ENCODE measurements around the gene TRIP13.
"Not testable (repeated sequence)": the region's sequence is repeated elsewhere in the genome, so short reads cannot be mapped to it uniquely, and the experiment has no call there.

The TRIP13 gene

GRCh38 chr5:876398-877365 lies 16.0 kb upstream of the TRIP13 start:
- DNase-seq = no peak

GRCh38 chr5:878125-878524 lies 14.6 kb upstream of the TRIP13 start:
- DNase-seq = no peak

- DNase-seq = not testable (repeated sequence)
These were observed 14.0 kb upstream of the TRIP13 start for GRCh38 chr5:878677-879076.

GRCh38 chr5:880816-881550 lies 11.7 kb upstream of the TRIP13 start:
- no peak for DNase-seq

GRCh38 chr5:881551-881935 lies 11.1 kb upstream of the TRIP13 start:
- DNase-seq = no peak

GRCh38 chr5:882253-883183 lies 10.2 kb upstream of the TRIP13 start:
- DNase-seq = no peak

GRCh38 chr5:883475-884181 lies 9.1 kb upstream of the TRIP13 start:
- no peak for DNase-seq

- DNase-seq = no peak
These were observed 8.1 kb upstream of the TRIP13 start for GRCh38 chr5:884345-885126.

- DNase-seq = no peak
These were observed 7.6 kb upstream of the TRIP13 start for GRCh38 chr5:885127-885442.

GRCh38 chr5:885529-885928 lies 7.2 kb upstream of the TRIP13 start:
- no peak for DNase-seq

GRCh38 chr5:886036-886435 lies 6.6 kb upstream of the TRIP13 start:
- no peak for DNase-seq

- DNase-seq = no peak
These were observed 5.9 kb upstream of the TRIP13 start for GRCh38 chr5:886716-887325.

GRCh38 chr5:887947-888637 lies 4.6 kb upstream of the TRIP13 start:
- no peak for DNase-seq

- DNase-seq = no peak
These were observed 4.0 kb upstream of the TRIP13 start for GRCh38 chr5:888638-889035.

GRCh38 chr5:889075-889710 lies 3.5 kb upstream of the TRIP13 start:
- DNase-seq = no peak

GRCh38 chr5:891117-891836 lies 1.4 kb upstream of the TRIP13 start:
- DNase-seq = no peak

GRCh38 chr5:891837-892393 lies 769 bp upstream of the TRIP13 start:
- no peak for DNase-seq

- DNase-seq = no peak
These were observed 438 bp downstream of the TRIP13 start for GRCh38 chr5:893137-893506.

GRCh38 chr5:893711-894110 lies 1.0 kb downstream of the TRIP13 start:
- DNase-seq = no peak
